Astrocyte of the cerebellum (primary cell): Measurements from ENCODE around the gene SLC6A8.

Experiments
- DNase-seq: peaks from one replicate; pipeline ENCODE4 v3.0.0-alpha.2; 2011; ENCODE audit warnings: low read depth
- H3K4me3 ChIP-seq: 2 replicates; pipeline ENCODE4 v1.5.1; 2011; ENCODE audit warnings: mild to moderate bottlenecking, low read depth, low read length, moderate library complexity
- CTCF ChIP-seq: IDR thresholded peaks from 2 replicates; pipeline ENCODE4 v1.5.1; 2012; ENCODE audit warnings: low read length, low read depth, moderate library complexity, mild to moderate bottlenecking; ENCODE audit errors: missing control alignments
- in situ Hi-C: cut with HindIII; loops from 2 replicates; pipeline ENCODE4 v1.10.0; 2017; ENCODE audit warnings: low sequenced_read_pairs

Gene SLC6A8

GRCh38 chrX:153668423-153669173 is 19.1 kb upstream of the SLC6A8 start:
- TF ChIP-seq CTCF, result no peak
- H3K4me3 ChIP-seq, result no peak overlapping the region
- in situ Hi-C loops, result no loop called here
- no peak for DNase-seq

- peak; percentile 63 for TF ChIP-seq CTCF
- in situ Hi-C loops, result no loop called here
These were observed 18.4 kb upstream of the SLC6A8 start for GRCh38 chrX:153669174-153669890.

GRCh38 chrX:153669901-153670731 is 17.6 kb upstream of the SLC6A8 start:
- in situ Hi-C loops, result no loop called here
- no peak for DNase-seq
- no peak for TF ChIP-seq CTCF
- no peak overlapping the region for H3K4me3 ChIP-seq

More at GRCh38 chrX:153669174-153669890, 18.4 kb upstream of the SLC6A8 start:
- DNase-seq, result no peak
- no peak overlapping the region for H3K4me3 ChIP-seq

- in situ Hi-C loops, result no loop called here
- TF ChIP-seq CTCF, result no peak
- no peak overlapping the region for H3K4me3 ChIP-seq
- DNase-seq, result no peak
These were observed 16.8 kb upstream of the SLC6A8 start for GRCh38 chrX:153670748-153671588.

- no peak for TF ChIP-seq CTCF
- no peak overlapping the region for H3K4me3 ChIP-seq
- in situ Hi-C loops, result no loop called here
- DNase-seq, result no peak
These were observed 15.9 kb upstream of the SLC6A8 start for GRCh38 chrX:153671589-153672530.
